GM21526 (cell line): ENCODE measurements around the gene SH3RF1.

Source experiments
- ATAC-seq: cut with Tn5 transposase; IDR thresholded peaks from one replicate; pipeline ENCODE4 v1.9.1; 2021; ENCODE audit warnings: moderate library complexity; ENCODE audit not compliant: unreplicated experiment, low FRiP score

The SH3RF1 gene

GRCh38 chr4:169051761-169052593 lies 218.8 kb downstream of the SH3RF1 start:
- no peak for ATAC-seq

GRCh38 chr4:169050881-169051760 lies 219.6 kb downstream of the SH3RF1 start:
- ATAC-seq, result no peak

DNA sequence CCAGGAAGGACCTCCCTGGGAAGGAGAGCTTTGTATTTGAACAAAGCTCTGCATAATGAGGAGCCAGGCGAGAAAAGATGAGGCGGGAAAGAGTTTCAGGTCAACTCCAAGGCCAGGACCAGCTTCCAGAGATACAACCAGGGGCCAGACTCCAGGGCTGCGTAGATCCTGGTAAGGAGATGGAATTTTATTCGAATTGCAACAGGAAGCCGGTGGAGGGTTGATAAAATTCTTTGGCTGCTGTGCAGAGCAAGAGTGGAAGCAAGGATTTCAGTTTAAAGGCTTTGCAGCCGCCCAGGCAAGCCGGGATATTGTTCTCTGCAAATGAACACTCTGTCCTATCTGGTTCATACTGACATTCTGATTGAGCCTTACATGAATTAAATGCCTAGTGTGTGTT lies 220.5 kb downstream of the SH3RF1 start:
- ATAC-seq, result no peak

GRCh38 chr4:169048868-169049414 lies 221.8 kb downstream of the SH3RF1 start:
- no peak for ATAC-seq

GRCh38 chr4:169047956-169048355 lies 222.8 kb downstream of the SH3RF1 start:
- ATAC-seq, result no peak

GRCh38 chr4:169045862-169046584 lies 224.7 kb downstream of the SH3RF1 start:
- no peak for ATAC-seq

DNA sequence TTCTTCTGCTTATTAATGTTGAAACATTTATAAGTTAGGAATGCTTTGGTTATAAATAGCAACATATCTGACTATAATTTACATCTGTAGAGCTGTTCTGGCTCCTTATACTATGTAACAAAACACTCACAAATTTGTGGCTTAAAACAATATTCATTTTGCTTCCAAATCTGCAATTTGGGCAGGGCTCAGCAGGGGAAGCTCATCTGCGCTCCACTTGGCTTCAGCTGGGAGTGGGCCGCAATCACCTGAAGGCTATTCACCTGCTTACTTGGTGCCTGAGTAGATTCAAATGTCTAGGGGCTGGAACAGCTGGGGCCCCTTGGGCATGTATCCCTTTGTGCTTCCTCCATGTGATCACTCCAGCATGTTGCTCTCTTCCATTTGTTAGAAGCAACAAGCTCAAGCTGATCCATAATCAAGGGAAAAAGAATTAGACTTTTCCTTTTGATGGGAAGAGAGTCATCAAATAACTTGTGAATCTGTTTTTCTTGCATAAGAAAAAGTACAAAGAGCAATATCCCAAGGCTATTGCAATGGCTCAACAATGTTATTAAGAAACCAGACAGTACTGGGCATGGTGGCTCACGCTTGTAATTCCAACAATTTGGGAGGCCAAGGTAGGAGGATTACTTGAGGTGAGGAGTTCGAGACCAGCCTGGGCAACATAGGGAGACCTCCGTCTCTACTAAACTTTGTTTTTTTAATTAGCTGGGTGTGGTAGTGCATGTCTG lies 225.9 kb downstream of the SH3RF1 start:
- no peak for ATAC-seq
